Stimulated activated CD4-positive, alpha-beta T cell treated with anti-CD3 and anti-CD28 coated beads, TNF-alpha, amount 100 ng/mL, for 4 hours (primary cell): ENCODE measurements around the gene RAB1A.
A peak's percentile ranks its signal among the peaks of the same experiment; 100 is the strongest.
"Not testable (repeated sequence)": the region's sequence is repeated elsewhere in the genome, so short reads cannot be mapped to it uniquely, and the experiment has no call there.

ENCODE experiments used
- DNase-seq, 3 experiments: peaks; one replicate each; pipeline ENCODE4 v3.0.0-alpha.2; 2020; ENCODE audit warnings: low read depth in 3 of 3

RAB1A gene

GRCh38 chr2:65136253-65136652 lies 6.3 kb upstream of the RAB1A start:
- no peak for DNase-seq

GRCh38 chr2:65134158-65134557 lies 4.3 kb upstream of the RAB1A start:
- DNase-seq, result no peak

- no peak for DNase-seq
Observed at GRCh38 chr2:65133626-65134025, 3.7 kb upstream of the RAB1A start.

GRCh38 chr2:65132930-65133329 lies 3.0 kb upstream of the RAB1A start:
- not testable (repeated sequence) for DNase-seq

GRCh38 chr2:65130664-65131175 lies 814 bp upstream of the RAB1A start:
- no peak for DNase-seq

- peak in 2 of 3 experiments; percentile 7 to 17 for DNase-seq
Observed at GRCh38 chr2:65129286-65129825, 550 bp downstream of the RAB1A start.

GRCh38 chr2:65128297-65129190 lies 1.4 kb downstream of the RAB1A start:
- no peak for DNase-seq

- DNase-seq, result not testable (repeated sequence)
Observed at GRCh38 chr2:65125457-65125856, 4.4 kb downstream of the RAB1A start.

- no peak for DNase-seq
Observed at GRCh38 chr2:65122313-65122712, 7.6 kb downstream of the RAB1A start.

- no peak for DNase-seq
Observed at GRCh38 chr2:65120990-65121693, 8.8 kb downstream of the RAB1A start.

GRCh38 chr2:65116645-65117044 lies 13.3 kb downstream of the RAB1A start:
- DNase-seq, result no peak

GRCh38 chr2:65114921-65115320 lies 15.0 kb downstream of the RAB1A start:
- no peak for DNase-seq

- DNase-seq, result no peak
Observed at GRCh38 chr2:65113816-65114215, 16.1 kb downstream of the RAB1A start.

- DNase-seq, result no peak
Observed at GRCh38 chr2:65113229-65113628, 16.7 kb downstream of the RAB1A start.

- DNase-seq, result no peak
Observed at GRCh38 chr2:65112633-65113032, 17.3 kb downstream of the RAB1A start.

- DNase-seq, result no peak
Observed at GRCh38 chr2:65108780-65109179, 21.1 kb downstream of the RAB1A start.

GRCh38 chr2:65107530-65107929 lies 22.4 kb downstream of the RAB1A start:
- DNase-seq, result no peak

- no peak for DNase-seq
Observed at GRCh38 chr2:65103013-65103715, 26.7 kb downstream of the RAB1A start.

- no peak for DNase-seq
Observed at GRCh38 chr2:65101071-65101470, 28.8 kb downstream of the RAB1A start.

- DNase-seq, result no peak
Observed at GRCh38 chr2:65098741-65099140, 31.2 kb downstream of the RAB1A start.

GRCh38 chr2:65097844-65098243 lies 32.1 kb downstream of the RAB1A start:
- DNase-seq, result no peak

GRCh38 chr2:65096948-65097347 lies 33.0 kb downstream of the RAB1A start:
- DNase-seq, result no peak
